GM12875 (cell line): ENCODE data around the gene PJA2.

Source experiments
- H3K4me3 ChIP-seq: one replicate; pipeline ENCODE4 v1.5.1; 2011; ENCODE audit warnings: low read depth, low read length, control low read depth
- TF ChIP-seq, protein P1 (sequence below): IDR thresholded peaks from 2 replicates; pipeline ENCODE4 v1.5.1; 2011; ENCODE audit warnings: low read depth, mild to moderate bottlenecking, control low read depth, inconsistent platforms, low read length, moderate library complexity, borderline replicate concordance; ENCODE audit not compliant: insufficient read depth

The PJA2 gene, protein sequence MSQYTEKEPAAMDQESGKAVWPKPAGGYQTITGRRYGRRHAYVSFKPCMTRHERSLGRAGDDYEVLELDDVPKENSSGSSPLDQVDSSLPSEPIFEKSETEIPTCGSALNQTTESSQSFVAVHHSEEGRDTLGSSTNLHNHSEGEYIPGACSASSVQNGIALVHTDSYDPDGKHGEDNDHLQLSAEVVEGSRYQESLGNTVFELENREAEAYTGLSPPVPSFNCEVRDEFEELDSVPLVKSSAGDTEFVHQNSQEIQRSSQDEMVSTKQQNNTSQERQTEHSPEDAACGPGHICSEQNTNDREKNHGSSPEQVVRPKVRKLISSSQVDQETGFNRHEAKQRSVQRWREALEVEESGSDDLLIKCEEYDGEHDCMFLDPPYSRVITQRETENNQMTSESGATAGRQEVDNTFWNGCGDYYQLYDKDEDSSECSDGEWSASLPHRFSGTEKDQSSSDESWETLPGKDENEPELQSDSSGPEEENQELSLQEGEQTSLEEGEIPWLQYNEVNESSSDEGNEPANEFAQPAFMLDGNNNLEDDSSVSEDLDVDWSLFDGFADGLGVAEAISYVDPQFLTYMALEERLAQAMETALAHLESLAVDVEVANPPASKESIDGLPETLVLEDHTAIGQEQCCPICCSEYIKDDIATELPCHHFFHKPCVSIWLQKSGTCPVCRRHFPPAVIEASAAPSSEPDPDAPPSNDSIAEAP

DNA sequence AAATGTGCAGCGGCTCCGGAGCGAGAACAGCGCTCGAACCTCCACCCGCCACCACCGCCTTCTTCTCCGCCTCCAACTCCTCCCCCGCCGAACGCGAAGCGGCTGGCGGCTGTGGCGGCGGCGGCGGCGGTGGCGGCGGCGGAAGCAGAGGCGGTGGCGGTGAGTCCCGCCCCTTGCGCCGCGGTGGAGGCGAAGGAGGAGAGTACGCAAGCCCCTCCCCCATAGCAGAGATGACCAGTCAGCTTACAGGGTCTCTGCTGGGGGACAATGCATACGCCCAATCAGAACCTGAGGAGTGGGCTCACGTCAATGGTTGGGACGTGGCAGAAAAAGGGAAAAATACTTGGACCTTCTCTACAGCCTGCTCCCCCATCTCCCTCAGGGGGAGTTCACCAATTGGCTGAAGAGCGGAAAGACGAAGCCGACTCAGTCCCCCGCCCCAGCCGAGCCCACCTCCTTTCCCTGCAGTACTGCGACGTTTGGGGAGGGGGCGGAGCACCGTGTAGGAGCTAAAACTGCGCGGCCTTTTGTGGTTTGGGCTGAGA, at the start of gene PJA2:
Gene PJA2 (minus strand): TSS at position 131 of the 545 bp plus-strand sequence. CDS start 26,541 bp downstream, outside the sequence.
- TF ChIP-seq, protein P1, sequence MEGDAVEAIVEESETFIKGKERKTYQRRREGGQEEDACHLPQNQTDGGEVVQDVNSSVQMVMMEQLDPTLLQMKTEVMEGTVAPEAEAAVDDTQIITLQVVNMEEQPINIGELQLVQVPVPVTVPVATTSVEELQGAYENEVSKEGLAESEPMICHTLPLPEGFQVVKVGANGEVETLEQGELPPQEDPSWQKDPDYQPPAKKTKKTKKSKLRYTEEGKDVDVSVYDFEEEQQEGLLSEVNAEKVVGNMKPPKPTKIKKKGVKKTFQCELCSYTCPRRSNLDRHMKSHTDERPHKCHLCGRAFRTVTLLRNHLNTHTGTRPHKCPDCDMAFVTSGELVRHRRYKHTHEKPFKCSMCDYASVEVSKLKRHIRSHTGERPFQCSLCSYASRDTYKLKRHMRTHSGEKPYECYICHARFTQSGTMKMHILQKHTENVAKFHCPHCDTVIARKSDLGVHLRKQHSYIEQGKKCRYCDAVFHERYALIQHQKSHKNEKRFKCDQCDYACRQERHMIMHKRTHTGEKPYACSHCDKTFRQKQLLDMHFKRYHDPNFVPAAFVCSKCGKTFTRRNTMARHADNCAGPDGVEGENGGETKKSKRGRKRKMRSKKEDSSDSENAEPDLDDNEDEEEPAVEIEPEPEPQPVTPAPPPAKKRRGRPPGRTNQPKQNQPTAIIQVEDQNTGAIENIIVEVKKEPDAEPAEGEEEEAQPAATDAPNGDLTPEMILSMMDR, result 0 out of 2 replicates have a peak, but pooled peaks have one; percentile 11

DNA sequence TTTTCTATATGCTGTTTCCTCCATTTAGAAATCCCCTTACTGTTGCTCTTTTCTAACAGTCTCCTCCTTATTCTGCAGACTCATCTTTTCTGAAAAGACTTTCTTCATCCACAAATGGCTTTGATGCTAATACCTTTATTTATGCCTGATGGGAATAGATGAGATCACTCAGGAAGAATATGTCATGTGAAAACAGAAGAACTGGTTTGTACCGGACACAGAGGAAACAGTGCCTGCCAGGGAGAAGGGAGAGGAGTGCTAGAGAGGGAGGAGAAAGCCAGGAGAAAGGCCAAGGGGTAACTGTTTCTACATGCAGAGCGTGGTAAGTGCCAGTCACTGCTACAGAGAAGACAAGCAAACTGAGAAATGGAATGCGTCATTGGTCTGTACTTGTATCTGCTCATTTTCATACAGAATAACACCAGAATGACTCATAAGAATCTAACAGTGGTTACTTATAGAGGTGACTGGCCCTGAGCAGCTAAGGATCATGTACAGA, 45.9 kb upstream of the PJA2 start:
- H3K4me3 ChIP-seq, result no peak overlapping the region
- TF ChIP-seq, protein P1, result no peak

More for the DNA sequence above, at the start of gene PJA2:
- H3K4me3 ChIP-seq, result peak within 1 kb of the TSS; percentile 86

DNA sequence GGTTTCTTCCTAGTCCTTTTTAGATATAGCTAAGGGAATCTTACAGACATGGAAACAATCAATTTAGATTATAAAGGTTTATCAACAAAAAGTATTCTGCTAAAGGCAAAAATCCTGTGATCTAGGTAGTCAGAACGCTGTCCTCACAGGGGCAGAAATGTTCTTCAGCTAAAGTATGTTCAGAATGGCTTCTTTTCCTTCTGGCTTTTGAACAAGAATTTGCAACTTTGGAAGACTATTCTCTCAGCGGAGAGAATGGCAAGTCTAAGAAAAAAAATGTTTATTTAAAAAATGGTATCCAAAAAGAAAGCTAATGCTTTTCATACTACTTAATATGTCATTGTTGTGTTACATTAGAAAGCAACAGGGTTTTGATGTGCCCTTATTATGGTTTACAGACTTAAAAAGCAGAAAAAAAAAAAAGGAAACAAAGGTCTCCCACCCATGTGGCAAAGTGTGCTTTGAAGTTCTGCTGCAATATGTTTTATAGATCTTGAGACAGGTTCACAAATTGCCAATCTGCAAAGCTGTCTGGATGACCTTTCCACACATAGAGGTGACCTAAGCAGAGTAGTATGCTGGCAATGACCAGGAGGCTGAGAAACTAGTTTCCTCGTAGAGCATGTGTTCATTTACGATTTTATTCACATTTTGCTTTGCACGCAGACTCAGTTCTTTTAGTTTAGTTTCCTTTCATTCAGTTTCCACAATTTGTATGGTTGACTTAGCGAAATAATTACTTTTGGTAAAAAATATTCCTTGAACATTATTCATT, 45.1 kb upstream of the PJA2 start:
- H3K4me3 ChIP-seq, result no peak overlapping the region
- TF ChIP-seq, protein P1, result no peak

DNA sequence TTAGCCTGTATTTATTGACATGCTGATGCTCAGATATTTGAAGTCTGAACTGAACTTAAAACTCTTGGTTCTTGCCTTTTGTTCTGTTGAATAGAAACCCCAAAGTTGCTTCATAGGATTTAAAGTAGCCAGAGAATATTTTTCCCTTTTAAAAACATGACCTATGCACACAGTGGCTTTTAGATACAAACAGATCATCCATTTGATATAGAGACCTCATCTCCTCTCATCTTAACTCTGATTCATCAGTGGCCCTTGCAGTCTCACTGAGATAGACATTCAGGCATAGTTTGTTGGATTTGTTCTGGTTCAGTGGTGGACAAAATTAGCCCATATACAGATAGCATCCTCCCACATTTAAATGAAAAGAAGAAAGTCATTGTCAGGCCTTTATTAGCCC, 43.5 kb upstream of the PJA2 start:
- TF ChIP-seq, protein P1, result no peak
- no peak overlapping the region for H3K4me3 ChIP-seq

DNA sequence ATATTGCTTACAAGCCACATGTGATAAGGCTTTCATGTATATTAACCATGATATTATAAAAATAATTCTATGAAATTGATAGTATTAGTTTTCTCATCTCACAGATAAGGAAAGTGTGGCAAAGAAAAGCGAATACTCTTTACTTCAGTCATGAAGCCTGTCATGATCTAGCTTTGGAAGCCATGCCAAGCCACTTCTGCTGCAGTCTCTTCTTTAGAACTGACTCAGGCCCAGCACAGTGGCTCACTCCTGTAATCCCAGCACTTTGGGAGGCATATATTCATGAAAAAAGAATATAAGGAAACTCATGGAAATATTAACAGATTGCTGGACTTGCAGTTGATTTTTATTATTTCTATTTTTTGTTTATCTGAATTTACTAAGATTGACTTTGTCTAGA, 42.9 kb upstream of the PJA2 start:
- TF ChIP-seq, protein P1, result no peak
- H3K4me3 ChIP-seq, result no peak overlapping the region

DNA sequence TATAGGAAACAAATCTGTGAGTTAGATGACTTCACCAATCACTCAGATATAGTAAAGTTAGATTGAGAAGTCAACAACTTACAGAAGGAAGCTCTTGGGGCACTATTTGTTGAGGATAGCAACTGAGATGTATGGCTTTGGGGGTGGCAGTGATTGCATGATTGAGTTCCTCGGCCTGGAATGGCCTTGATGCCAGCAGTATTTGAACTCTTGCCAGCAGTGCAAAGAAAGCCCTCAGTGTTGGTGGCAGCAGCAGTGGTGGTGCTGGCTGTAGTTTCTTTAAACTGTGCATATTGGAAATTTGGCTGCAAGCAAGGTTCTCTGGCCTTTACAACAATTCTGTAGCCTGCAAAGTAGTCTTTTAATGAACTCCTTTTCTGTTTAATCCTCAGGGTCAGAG, 41.4 kb upstream of the PJA2 start:
- TF ChIP-seq, protein P1, result no peak
- H3K4me3 ChIP-seq, result no peak overlapping the region
